GM12892 (cell line): ENCODE measurements around the gene XCL2.

Experiments
- DNase-seq: peaks from one replicate; pipeline ENCODE4 v3.0.0; 2011; ENCODE audit not compliant: insufficient read length
- FAIRE-seq: peaks from 2 replicates; lab custom pipeline; 2011; peaks lifted over from hg19 to GRCh38; lab: Jason Lieb, UNC
- POLR2A ChIP-seq: IDR thresholded peaks from 2 replicates; pipeline ENCODE4 v1.6.1; 2011; ENCODE audit warnings: low read depth, low read length, control low read depth
- POLR2AphosphoS5 ChIP-seq: IDR thresholded peaks from 2 replicates; pipeline ENCODE4 v1.6.1; 2011; ENCODE audit warnings: low read depth, low read length, control low read depth
- TAF1 ChIP-seq: IDR thresholded peaks from 2 replicates; pipeline ENCODE4 v1.6.1; 2011; ENCODE audit warnings: low read depth, mild to moderate bottlenecking, control low read depth, low read length, borderline replicate concordance

The XCL2 gene

GRCh38 chr1:168518813-168519212 lies 25.0 kb downstream of the XCL2 start:
- TF ChIP-seq TAF1 = no peak
- TF ChIP-seq POLR2A = no peak
- TF ChIP-seq POLR2AphosphoS5 = no peak
- DNase-seq (no peak), FAIRE-seq (no peak)

GRCh38 chr1:168518201-168518689 lies 25.6 kb downstream of the XCL2 start:
- peak; percentile 21 for FAIRE-seq
- TF ChIP-seq POLR2A (no peak), TAF1 (no peak), POLR2AphosphoS5 (no peak)
- DNase-seq = no peak

- TF ChIP-seq POLR2AphosphoS5 = no peak
- TF ChIP-seq TAF1 = no peak
- TF ChIP-seq POLR2A = no peak
- no peak for FAIRE-seq
- DNase-seq = no peak
These were observed 29.3 kb downstream of the XCL2 start for GRCh38 chr1:168514455-168514854.

- FAIRE-seq (no peak), DNase-seq (no peak)
- no peak for TF ChIP-seq POLR2AphosphoS5
- no peak for TF ChIP-seq TAF1
- no peak for TF ChIP-seq POLR2A
These were observed 30.0 kb downstream of the XCL2 start for GRCh38 chr1:168513656-168514404.

GRCh38 chr1:168512864-168513595 lies 30.8 kb downstream of the XCL2 start:
- FAIRE-seq (no peak), DNase-seq (no peak)
- TF ChIP-seq POLR2AphosphoS5 = no peak
- no peak for TF ChIP-seq TAF1
- no peak for TF ChIP-seq POLR2A

GRCh38 chr1:168509875-168510791 lies 33.7 kb downstream of the XCL2 start:
- peak; percentile 91 for FAIRE-seq
- TF ChIP-seq POLR2A (peak; percentile 41; the same call in 1 of the 2 replicates), TAF1 (no peak)
- no peak for DNase-seq

- DNase-seq = no peak
- TF ChIP-seq TAF1 (no peak), POLR2AphosphoS5 (no peak), POLR2A (no peak)
- FAIRE-seq = no peak
These were observed 34.6 kb downstream of the XCL2 start for GRCh38 chr1:168509210-168509609.

- TF ChIP-seq POLR2AphosphoS5 = no peak
- no peak for TF ChIP-seq POLR2A
- TF ChIP-seq TAF1 = no peak
- FAIRE-seq = no peak
These were observed 36.0 kb downstream of the XCL2 start for GRCh38 chr1:168507828-168508227.

GRCh38 chr1:168507231-168507630 lies 36.6 kb downstream of the XCL2 start:
- no peak for FAIRE-seq
- DNase-seq = no peak
- TF ChIP-seq POLR2A = no peak
- TF ChIP-seq POLR2AphosphoS5 = no peak
- TF ChIP-seq TAF1 = no peak

More at GRCh38 chr1:168507828-168508227, 36.0 kb downstream of the XCL2 start:
- DNase-seq = no peak

GRCh38 chr1:168506204-168506819 lies 37.5 kb downstream of the XCL2 start:
- FAIRE-seq = no peak
- no peak for TF ChIP-seq TAF1
- no peak for TF ChIP-seq POLR2AphosphoS5
- no peak for TF ChIP-seq POLR2A
- DNase-seq = no peak

GRCh38 chr1:168505006-168505405 lies 38.8 kb downstream of the XCL2 start:
- FAIRE-seq (no peak), DNase-seq (no peak)
- no peak for TF ChIP-seq POLR2A

GRCh38 chr1:168504064-168504837 lies 39.5 kb downstream of the XCL2 start:
- FAIRE-seq = peak; percentile 73

More at GRCh38 chr1:168504064-168504837, 39.5 kb downstream of the XCL2 start:
- no peak for TF ChIP-seq TAF1
- TF ChIP-seq POLR2AphosphoS5 = no peak
- TF ChIP-seq POLR2A = no peak
- DNase-seq = no peak
